GM18507 (cell line): Measurements from ENCODE around the gene SEC31A.
A peak's percentile ranks its signal among the peaks of the same experiment; 100 is the strongest.
"Not testable (repeated sequence)": the region's sequence is repeated elsewhere in the genome, so short reads cannot be mapped to it uniquely, and the experiment has no call there.

ENCODE experiments used
- DNase-seq: peaks from one replicate; pipeline ENCODE4 v3.0.0; 2011; ENCODE audit warnings: low read depth; ENCODE audit not compliant: insufficient read length; ENCODE audit errors: extremely low spot score
- FAIRE-seq: peaks from 2 replicates; lab custom pipeline; 2011; peaks lifted over from hg19 to GRCh38; lab: Jason Lieb, UNC

The SEC31A gene

GRCh38 chr4:82890901-82891706, at the start of gene SEC31A:
SEC31A (minus strand) TSS chr4:82891153; CDS start chr4:82881936, 9,217 bp downstream.
- DNase-seq (peak; percentile 78), FAIRE-seq (peak; percentile 97)

- FAIRE-seq (no peak), DNase-seq (no peak)
These were observed 48.5 kb upstream of the SEC31A start for GRCh38 chr4:82939414-82939813.

GRCh38 chr4:82934441-82934840, 43.5 kb upstream of the SEC31A start:
- FAIRE-seq (no peak), DNase-seq (no peak)

DNA sequence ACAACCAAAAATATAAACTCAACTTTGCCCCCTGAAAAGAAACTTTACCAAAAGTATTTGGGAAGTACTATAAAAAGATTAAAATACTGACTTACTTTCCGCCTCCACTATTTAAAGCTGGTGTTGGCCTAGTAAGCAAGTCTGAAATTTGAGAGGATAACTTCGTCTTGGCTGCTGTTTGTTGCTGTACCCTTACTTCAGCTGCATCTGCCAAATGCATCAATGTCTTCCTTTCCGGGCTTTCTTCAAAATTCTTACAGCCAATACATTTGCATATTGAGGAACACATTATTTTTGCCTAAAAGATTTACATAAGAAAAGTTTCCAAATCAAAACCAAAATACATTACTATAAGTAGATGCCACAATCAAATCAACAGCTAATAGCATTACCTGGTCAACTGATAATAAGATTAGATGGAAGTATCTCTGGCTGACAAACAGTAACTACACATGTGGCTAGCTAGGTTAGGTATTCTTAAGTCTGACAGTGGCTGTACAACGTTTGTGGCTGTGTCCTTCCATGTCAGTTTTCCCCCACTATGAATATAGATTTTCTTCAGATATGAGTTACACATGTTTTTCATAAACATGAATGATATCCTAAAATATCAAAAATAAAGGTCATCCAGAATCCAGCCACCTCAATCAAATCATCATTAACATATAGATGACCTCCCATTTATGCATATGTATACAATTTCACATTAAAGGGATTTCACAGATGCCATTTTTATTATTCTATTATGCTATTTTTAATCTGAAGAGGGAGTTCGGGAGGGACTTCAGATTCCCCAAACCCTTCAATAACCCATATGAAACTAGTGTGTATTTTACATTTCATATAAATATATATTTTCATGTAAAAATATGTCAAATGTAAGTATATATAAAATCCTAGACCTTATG, 40.1 kb upstream of the SEC31A start:
- DNase-seq = no peak
- FAIRE-seq = no peak

GRCh38 chr4:82921795-82922194, 30.8 kb upstream of the SEC31A start:
- FAIRE-seq (no peak), DNase-seq (no peak)

GRCh38 chr4:82919386-82919785, 28.4 kb upstream of the SEC31A start:
- no peak for FAIRE-seq
- DNase-seq = no peak

- DNase-seq (no peak), FAIRE-seq (no peak)
These were observed 27.1 kb upstream of the SEC31A start for GRCh38 chr4:82918091-82918490.

- not testable (repeated sequence) for DNase-seq, FAIRE-seq
These were observed 23.0 kb upstream of the SEC31A start for GRCh38 chr4:82913968-82914367.

DNA sequence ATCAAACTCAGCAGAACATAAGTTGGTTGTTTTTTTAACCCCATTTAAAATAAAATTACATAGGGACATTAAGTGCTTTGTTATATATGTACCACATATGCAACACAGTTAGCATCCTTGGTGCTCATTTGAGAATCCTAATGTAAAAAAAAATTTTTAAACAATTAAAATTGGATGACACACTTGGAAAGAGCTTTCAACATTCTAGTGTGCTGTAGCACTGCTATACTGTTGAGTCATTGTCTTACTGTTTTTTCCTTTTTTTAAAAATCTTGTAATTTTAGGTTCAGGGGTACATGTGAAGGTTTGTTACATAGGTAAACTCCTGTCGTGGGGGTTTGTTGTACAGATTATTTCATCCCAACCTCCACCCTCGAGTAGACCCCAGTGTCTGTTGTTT, 22.4 kb upstream of the SEC31A start:
- no peak for FAIRE-seq
- DNase-seq = no peak

DNA sequence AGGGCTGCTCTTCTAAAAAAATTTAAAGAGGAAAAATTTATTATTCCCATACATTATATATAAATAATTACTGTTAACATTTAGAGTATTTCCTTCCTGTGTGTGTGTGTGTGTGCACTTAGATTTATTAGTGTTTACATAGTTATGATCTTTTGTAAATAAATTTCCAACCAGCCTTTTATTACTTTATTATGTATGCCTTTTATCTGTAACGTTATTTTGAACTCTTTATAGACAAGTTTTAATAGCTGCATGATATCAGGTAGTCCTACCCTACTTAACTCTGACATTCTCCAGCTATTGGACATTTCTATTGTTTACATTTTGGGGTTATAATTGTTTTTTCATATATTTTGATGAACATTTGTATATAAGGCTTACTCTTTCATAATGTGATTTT, 18.4 kb upstream of the SEC31A start:
- FAIRE-seq = no peak
- DNase-seq = no peak

GRCh38 chr4:82906469-82906868, 15.5 kb upstream of the SEC31A start:
- FAIRE-seq (peak; percentile 80), DNase-seq (no peak)

DNA sequence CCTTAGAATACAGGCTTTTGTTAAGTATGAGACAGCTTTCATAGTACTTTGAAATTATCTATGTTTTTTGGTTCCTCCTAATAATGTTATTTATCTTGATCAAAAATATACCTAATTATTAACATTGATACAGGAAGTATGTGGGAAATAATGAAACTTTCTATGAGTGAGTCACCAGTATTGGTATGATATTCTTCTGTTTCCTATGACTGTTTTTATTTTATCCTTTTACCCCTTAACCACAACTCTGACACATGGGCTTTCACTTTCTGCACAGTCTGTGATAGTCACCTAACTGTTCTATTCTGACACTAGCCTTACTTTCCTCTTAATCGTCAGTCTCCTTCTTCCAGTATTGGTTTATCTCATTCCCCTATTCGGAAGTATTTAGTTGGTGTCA, 14.3 kb upstream of the SEC31A start:
- peak; percentile 40 for DNase-seq
- peak; percentile 94 for FAIRE-seq

GRCh38 chr4:82903737-82904136, 12.8 kb upstream of the SEC31A start:
- FAIRE-seq (peak; percentile 62), DNase-seq (no peak)

- FAIRE-seq (no peak), DNase-seq (no peak)
These were observed 10.3 kb upstream of the SEC31A start for GRCh38 chr4:82901183-82901718.

DNA sequence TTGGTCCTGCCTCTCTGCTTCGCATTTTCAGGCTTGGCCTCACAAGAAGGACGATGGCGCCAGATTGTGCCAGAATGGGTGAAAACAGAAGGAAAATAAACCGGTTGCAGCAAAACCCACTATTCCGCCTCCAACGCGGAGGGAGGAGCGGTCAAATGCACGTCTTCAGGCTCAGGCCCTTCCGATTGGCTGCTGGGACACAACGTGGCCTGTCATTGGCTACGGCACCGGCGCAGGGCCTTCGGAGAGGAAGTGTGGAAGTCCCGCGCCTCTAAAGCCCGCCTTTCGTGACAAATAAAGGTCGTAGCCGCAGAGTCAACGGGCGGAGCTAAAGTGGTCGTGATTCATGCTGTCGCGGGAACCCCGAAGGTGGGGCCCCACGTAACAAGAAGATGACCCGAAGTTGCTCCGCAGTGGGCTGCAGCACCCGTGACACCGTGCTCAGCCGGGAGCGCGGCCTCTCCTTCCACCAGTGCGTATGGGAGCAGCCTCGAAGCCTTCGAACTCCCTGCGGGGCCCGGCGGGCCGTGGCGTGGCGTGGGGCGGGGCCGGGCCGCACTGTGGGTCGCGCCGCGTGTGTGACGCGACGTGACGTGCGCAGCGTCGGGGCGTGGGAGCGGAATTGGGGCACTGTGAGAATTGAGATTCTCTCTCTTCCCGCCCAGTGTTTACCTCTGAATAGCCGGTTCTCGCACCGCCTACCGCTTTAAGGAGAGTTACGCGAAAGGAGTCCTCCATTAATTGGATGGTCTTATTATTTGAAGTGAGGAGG, 9.6 kb upstream of the SEC31A start, which contains the start of gene THAP9:
Gene THAP9, plus strand, starts transcription at position 325 of the 772 bp plus-strand sequence. Its CDS starts 68 bp downstream, at position 393.
- DNase-seq = peak; percentile 83
- FAIRE-seq = peak; percentile 99

GRCh38 chr4:82900066-82900410, 9.1 kb upstream of the SEC31A start:
- no peak for DNase-seq

GRCh38 chr4:82899374-82900065, 8.6 kb upstream of the SEC31A start:
- DNase-seq = no peak

More at GRCh38 chr4:82900066-82900410, 9.1 kb upstream of the SEC31A start:
- peak; percentile 64 for FAIRE-seq

DNA sequence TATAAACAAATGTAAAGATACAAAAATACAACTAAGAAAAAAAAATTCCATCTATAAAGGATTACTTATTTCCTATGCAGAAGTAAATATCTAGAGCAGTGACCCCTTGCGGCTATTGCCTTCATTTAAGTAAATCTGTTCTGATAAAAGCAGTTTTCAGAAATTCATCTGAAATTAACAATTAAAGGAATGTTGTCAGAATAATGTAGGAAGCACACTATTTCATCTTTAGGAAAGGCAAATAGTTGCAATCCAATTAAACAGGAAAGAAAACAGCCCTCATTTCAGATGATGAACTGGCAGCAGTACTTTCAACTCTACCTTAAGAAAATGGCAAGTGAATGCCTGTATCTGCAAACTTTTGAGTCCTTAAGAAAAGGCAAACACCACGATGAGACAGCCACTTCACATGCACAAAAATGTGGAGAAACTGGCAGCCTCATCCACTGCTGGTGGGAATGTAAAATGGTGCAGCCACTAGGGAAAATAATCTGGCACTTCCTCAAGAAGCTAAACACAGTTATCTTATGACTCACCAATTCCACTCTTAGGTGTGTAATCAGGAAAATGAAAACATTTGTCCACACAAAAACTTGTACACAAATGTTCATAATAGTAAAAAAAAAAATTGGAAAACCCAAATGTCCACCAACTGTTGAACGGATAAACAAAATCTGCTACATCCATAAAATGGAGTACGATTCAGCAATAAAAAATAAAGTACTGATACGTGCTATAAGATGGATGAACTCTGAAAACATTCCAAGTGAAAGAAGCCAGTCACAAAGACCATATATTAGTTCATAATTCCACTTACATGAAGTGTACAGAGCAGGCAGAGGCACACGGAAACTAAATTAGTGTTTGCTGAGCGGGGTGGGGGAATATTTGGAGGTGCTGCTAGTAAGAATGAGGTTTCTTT, 7.6 kb upstream of the SEC31A start:
- DNase-seq (no peak), FAIRE-seq (peak; percentile 66)

More at GRCh38 chr4:82899374-82900065, 8.6 kb upstream of the SEC31A start:
- FAIRE-seq = peak; percentile 12
